NT2/D1 (cell line): ENCODE measurements around the gene CDC42SE2.
"Not testable (repeated sequence)": the region's sequence is repeated elsewhere in the genome, so short reads cannot be mapped to it uniquely, and the experiment has no call there.

Experiments
- SUZ12 ChIP-seq: IDR thresholded peaks from 2 replicates; pipeline ENCODE4 v1.6.1; 2011; ENCODE audit not compliant: insufficient read length, insufficient read depth; ENCODE audit errors: extremely low read depth
- YY1 ChIP-seq: IDR thresholded peaks from 2 replicates; pipeline ENCODE4 v1.6.1; 2011; ENCODE audit not compliant: insufficient read length, insufficient read depth
- ZNF274 ChIP-seq: IDR thresholded peaks from 2 replicates; pipeline ENCODE4 v1.6.1; 2011; ENCODE audit warnings: mild to moderate bottlenecking, low read depth, low read length

DNA sequence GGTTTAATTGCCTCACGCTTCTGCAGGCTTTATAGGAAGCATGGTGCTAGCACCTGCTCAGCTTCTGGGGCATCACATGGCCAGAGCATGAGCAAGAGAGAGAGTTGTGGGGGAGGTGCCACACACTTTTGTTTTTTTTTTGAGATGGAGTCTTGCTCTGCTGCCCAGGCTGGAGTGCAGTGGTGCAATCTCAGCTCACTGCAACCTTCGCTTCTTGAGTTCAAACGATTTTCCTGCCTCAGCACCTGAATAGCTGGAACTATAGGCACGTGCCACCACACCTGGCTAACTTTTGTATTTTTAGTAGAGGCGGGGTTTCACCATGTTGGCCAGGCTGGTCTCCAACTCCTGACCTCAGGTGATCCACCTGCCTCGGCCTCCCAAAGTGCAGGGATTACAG, 135.2 kb downstream of the CDC42SE2 start:
- not testable (repeated sequence) for TF ChIP-seq SUZ12, YY1, ZNF274
